HFF-Myc (cell line): Measurements from ENCODE around the gene HMSD.
A peak's percentile ranks its signal among the peaks of the same experiment; 100 is the strongest.

Source experiments
- DNase-seq: peaks from one replicate; pipeline ENCODE4 v3.0.0-alpha.2; 2011; ENCODE audit warnings: low read depth; ENCODE audit errors: extremely low read depth
- H3K4me3 ChIP-seq: replicated peaks from 2 replicates; pipeline ENCODE4 v1.5.1; 2011; ENCODE audit warnings: low read depth, mild to moderate bottlenecking, control low read depth, low read length
- CTCF ChIP-seq: IDR thresholded peaks from 2 replicates; pipeline ENCODE4 v1.5.1; 2012; ENCODE audit warnings: mild to moderate bottlenecking, low read depth, low read length, control low read depth; ENCODE audit errors: missing control alignments

Gene HMSD

GRCh38 chr18:63949068-63949737 is at the start of gene HMSD:
HMSD (plus strand) TSS chr18:63949301; CDS start chr18:63953456, 4,155 bp downstream.
- H3K4me3 ChIP-seq = peak within 1 kb of the TSS; percentile 41
- TF ChIP-seq CTCF = peak; percentile 47
- no peak for DNase-seq

GRCh38 chr18:63903851-63904570 is 45.1 kb upstream of the HMSD start:
- TF ChIP-seq CTCF = no peak
- no peak for DNase-seq
- no peak overlapping the region for H3K4me3 ChIP-seq

GRCh38 chr18:63904694-63905093 is 44.4 kb upstream of the HMSD start:
- no peak for DNase-seq
- TF ChIP-seq CTCF = no peak
- no peak overlapping the region for H3K4me3 ChIP-seq

- H3K4me3 ChIP-seq = no peak overlapping the region
- DNase-seq = no peak
- TF ChIP-seq CTCF = no peak
Measured at GRCh38 chr18:63905361-63905760, 43.7 kb upstream of the HMSD start.

- no peak overlapping the region for H3K4me3 ChIP-seq
- no peak for DNase-seq
- no peak for TF ChIP-seq CTCF
Measured at GRCh38 chr18:63906056-63906455, 43.0 kb upstream of the HMSD start.

GRCh38 chr18:63907664-63908063 is 41.4 kb upstream of the HMSD start, which contains the start of gene SERPINB10:
SERPINB10 (plus strand) TSS chr18:63907958; CDS start chr18:63915511, 7,553 bp downstream.
- no peak for DNase-seq
- H3K4me3 ChIP-seq = no peak within 1 kb of the TSS
- no peak for TF ChIP-seq CTCF

GRCh38 chr18:63908858-63909257 is 40.2 kb upstream of the HMSD start:
- H3K4me3 ChIP-seq = no peak overlapping the region
- TF ChIP-seq CTCF = no peak
- no peak for DNase-seq
